ENCODE measurements around the gene PRAMEF18. TPM values are rescaled to one million over a fixed set of nuclear protein-coding genes. Genes with fewer than 3 reads are reported as not detected.
"Not testable (repeated sequence)": the region's sequence is repeated elsewhere in the genome, so short reads cannot be mapped to it uniquely, and the experiment has no call there.

PRAMEF18 gene
- total RNA-seq, 1 donor from 2014 or later = not detected

DNA sequence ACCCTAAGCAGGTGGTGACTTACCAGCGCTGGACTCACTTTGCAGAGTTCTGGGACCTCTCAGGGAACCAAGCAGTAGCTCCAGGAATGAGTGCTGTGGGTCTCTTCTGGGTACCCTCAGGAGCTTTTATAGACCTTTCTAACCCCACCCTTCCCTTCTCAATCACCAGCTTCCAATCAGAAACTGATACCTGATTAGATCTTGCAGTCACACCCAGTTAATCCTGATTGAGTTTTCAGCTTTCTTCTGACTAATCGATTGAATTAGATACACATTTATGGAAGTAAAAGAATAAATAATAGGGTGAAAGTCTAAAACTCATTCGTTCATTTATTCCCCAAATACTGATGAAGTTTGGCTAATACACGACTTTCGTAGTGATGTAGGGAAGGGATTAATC, 24.6 kb downstream of the PRAMEF18 start, which contains the start of gene PRAMEF13:
PRAMEF13 (minus strand) TSS at position 101 of the 400 bp plus-strand sequence. CDS start 1,820 bp downstream, outside the sequence.
- not testable (repeated sequence) for H3K4me1 Mint-ChIP-seq (ENCODE audit: low read depth, unreplicated experiment); DNase-seq; H3K4me3 Mint-ChIP-seq (ENCODE audit: unreplicated experiment); H3K9me3 Mint-ChIP-seq (ENCODE audit: unreplicated experiment); H3K27ac Mint-ChIP-seq (ENCODE audit: unreplicated experiment); H3K36me3 Mint-ChIP-seq (ENCODE audit: unreplicated experiment); H3K27me3 Mint-ChIP-seq (ENCODE audit: unreplicated experiment)

Other genes starting within 250 kb of the PRAMEF18 start
- not detected for gene PRAMEF27, start 169.6 kb downstream of the PRAMEF18 start, total RNA-seq (ENCODE audit: unreplicated experiment)
- gene HNRNPCL3, start 165.4 kb downstream of the PRAMEF18 start, total RNA-seq (ENCODE audit: unreplicated experiment) = not detected
- gene PRAMEF25, start 155.4 kb downstream of the PRAMEF18 start, total RNA-seq (ENCODE audit: unreplicated experiment) = not detected
- not detected for gene HNRNPCL2, start 109.3 kb downstream of the PRAMEF18 start, total RNA-seq (ENCODE audit: unreplicated experiment)
- not detected for gene PRAMEF26, start 70.1 kb downstream of the PRAMEF18 start, total RNA-seq (ENCODE audit: unreplicated experiment)
- not detected for gene HNRNPCL4, start 60.5 kb downstream of the PRAMEF18 start, total RNA-seq (ENCODE audit: unreplicated experiment)
- not detected for gene PRAMEF9, start 54.3 kb downstream of the PRAMEF18 start, total RNA-seq (ENCODE audit: unreplicated experiment)
- gene PRAMEF13, start 24.7 kb downstream of the PRAMEF18 start, total RNA-seq (ENCODE audit: unreplicated experiment) = 0.44 TPM
- gene PRAMEF5, start 28.0 kb upstream of the PRAMEF18 start, total RNA-seq (ENCODE audit: unreplicated experiment) = not detected
- gene PRAMEF8, start 59.0 kb upstream of the PRAMEF18 start, total RNA-seq (ENCODE audit: unreplicated experiment) = not detected
- gene PRAMEF33, start 77.4 kb upstream of the PRAMEF18 start, total RNA-seq (ENCODE audit: unreplicated experiment) = not detected
- gene PRAMEF15, start 89.4 kb upstream of the PRAMEF18 start, total RNA-seq (ENCODE audit: unreplicated experiment) = not detected
- 0.32 TPM for gene PRAMEF14, start 121.0 kb upstream of the PRAMEF18 start, total RNA-seq (ENCODE audit: unreplicated experiment)
- not detected for gene PRAMEF19, start 145.8 kb upstream of the PRAMEF18 start, total RNA-seq (ENCODE audit: unreplicated experiment)
- gene PRAMEF17, start 163.5 kb upstream of the PRAMEF18 start, total RNA-seq (ENCODE audit: unreplicated experiment) = not detected
- not detected for gene PRAMEF20, start 184.3 kb upstream of the PRAMEF18 start, total RNA-seq (ENCODE audit: unreplicated experiment)

Measured in glutamatergic neuron (in vitro differentiated cells).